Testis (tissue), 3 donors: ENCODE measurements around the gene KPNB1. TPM values are rescaled to one million over a fixed set of nuclear protein-coding genes. Genes with fewer than 3 reads are reported as not detected.

Experiments
- DNase-seq: peaks from one replicate; pipeline ENCODE4 v3.0.0-alpha.2; 2019
- H3K27ac ChIP-seq, 2 donors: fragments of 200-600 bp; sonication (generic); one replicate each; pipeline ENCODE4 v1.5.1; 2019
- H3K27me3 ChIP-seq: fragments of 200-600 bp; sonication (generic); one replicate; pipeline ENCODE4 v1.5.1; 2019
- H3K36me3 ChIP-seq: fragments of 200-600 bp; sonication (generic); one replicate; pipeline ENCODE4 v1.5.1; 2017; ENCODE audit warnings: low read depth; ENCODE audit errors: missing control alignments
- H3K4me1 ChIP-seq: fragments of 200-600 bp; sonication (generic); one replicate; pipeline ENCODE4 v1.5.1; 2019
- H3K4me3 ChIP-seq, 2 donors: fragments of 200-600 bp; sonication (generic); one replicate each; pipeline ENCODE4 v1.5.1; 2017 to 2019
- H3K9me3 ChIP-seq: fragments of 200-600 bp; sonication (generic); one replicate; pipeline ENCODE4 v1.5.1; 2017
- POLR2A ChIP-seq: fragments of 450-650 bp; IDR thresholded peaks from one replicate; pipeline ENCODE4 v1.6.1; 2017; ENCODE audit warnings: antibody characterized with exemption, mild to moderate bottlenecking, moderate library complexity
- WGBS, 2 donors: methylation state at CpG; one replicate each; pipeline ENCODE4 v1.1.5; 2018; 5-methylcytosine and 5-hydroxymethylcytosine counted together
- intact Hi-C: fragments of 100-400 bp; cut with DNase I; formaldehyde crosslinking; loops from one replicate; pipeline ENCODE4 v1.15.1; 2023; ENCODE audit warnings: low total_unique reads
- polyA plus RNA-seq: library from polyadenylated mRNA; stranded (reverse); fragments of 350-450 nt; fragmentation: Illumina TruSeq; extraction: RNeasy Lipid Tissue Mini Kit (QIAGEN cat#74804); gene quantifications from one replicate; pipeline ENCODE4 v1.2.3, GENCODE V29; 2014; ENCODE audit warnings: low read depth, low replicate concordance; ENCODE audit not compliant: insufficient read depth
- total RNA-seq, 2 donors: library from RNA; depleted of rRNA; stranded (reverse); fragments of >200 nt; gene quantifications; one replicate each; pipeline ENCODE4 v1.2.3, GENCODE V29; 2016
- TF ChIP-seq, protein P1 (sequence below), 3 experiments: fragments of 450-650 bp in 2 of 3; fragments of 200-600 bp in 1 of 3; sonication (generic) in 1 of 3; IDR thresholded peaks; one replicate each; pipeline ENCODE4 v1.5.1; 2016 to 2019; ENCODE audit warnings: antibody characterized with exemption in 3 of 3, mild to moderate bottlenecking in 2 of 3, moderate library complexity in 1 of 3

The KPNB1 gene
- total and polyA plus RNA-seq, 3 donors from 2014 or later = 262 to 391 (median 299) TPM

DNA sequence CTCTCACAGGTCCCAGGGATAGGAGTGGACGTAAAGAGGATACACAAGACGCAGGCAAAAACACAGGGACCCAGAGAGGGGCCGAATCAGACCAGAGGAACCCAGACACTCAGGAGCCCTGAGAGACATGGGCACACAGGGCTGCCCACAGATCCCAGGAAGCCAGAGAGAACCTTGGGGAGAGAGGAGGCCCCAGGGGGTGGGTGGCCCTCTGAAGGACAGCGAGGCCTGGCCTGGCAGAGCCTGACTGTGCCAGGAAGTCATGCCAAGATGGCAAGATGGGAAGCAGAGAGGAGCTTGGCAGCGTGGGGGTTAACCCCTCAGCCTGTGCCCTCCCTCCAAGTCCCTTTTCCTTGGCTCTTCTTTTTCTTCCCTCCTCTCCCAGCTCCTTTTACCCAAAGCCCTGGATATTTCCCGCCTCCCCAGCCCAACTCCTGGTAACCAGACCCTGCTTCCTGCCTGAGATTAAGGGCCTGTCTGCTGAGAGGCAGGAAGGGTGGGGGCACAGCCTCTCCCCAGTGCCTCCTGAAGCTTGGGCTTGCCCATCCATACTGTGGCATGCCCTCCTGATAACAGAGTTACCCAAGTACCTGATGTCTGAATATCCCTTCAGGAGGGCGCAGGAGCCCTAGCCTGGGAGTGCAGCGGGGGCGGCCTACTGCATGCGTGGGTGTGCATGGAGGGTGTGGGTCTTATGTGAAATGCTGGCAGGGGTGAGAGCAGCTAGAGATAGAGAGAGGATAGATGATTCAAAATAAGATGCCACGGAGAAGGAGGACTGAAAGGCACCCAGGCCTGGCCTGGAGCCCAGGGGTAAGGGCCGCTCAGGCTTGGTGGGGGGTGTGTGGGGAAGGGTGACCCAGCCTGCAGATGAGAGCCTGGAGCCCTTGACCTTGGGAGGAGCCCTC lies 77.3 kb downstream of the KPNB1 start:
- intact Hi-C loops = no loop called here
- Histone ChIP-seq H3K27ac (no peak overlapping the region), H3K4me3 (no peak overlapping the region), H3K9me3 (no peaks in the 10 kb centered on the region), H3K4me1 (no peaks in the 10 kb centered on the region), H3K36me3 (no peaks in the 10 kb centered on the region), H3K27me3 (no peaks in the 10 kb centered on the region)
- WGBS, 2 donors = 74 to 80% methylated on average over 12 of the region's 12 CpGs
- DNase-seq = no peak
- TF ChIP-seq, protein P1, sequence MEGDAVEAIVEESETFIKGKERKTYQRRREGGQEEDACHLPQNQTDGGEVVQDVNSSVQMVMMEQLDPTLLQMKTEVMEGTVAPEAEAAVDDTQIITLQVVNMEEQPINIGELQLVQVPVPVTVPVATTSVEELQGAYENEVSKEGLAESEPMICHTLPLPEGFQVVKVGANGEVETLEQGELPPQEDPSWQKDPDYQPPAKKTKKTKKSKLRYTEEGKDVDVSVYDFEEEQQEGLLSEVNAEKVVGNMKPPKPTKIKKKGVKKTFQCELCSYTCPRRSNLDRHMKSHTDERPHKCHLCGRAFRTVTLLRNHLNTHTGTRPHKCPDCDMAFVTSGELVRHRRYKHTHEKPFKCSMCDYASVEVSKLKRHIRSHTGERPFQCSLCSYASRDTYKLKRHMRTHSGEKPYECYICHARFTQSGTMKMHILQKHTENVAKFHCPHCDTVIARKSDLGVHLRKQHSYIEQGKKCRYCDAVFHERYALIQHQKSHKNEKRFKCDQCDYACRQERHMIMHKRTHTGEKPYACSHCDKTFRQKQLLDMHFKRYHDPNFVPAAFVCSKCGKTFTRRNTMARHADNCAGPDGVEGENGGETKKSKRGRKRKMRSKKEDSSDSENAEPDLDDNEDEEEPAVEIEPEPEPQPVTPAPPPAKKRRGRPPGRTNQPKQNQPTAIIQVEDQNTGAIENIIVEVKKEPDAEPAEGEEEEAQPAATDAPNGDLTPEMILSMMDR (IDR thresholded peaks at IDR 0.05) = no peak
- TF ChIP-seq POLR2A = no peak

DNA sequence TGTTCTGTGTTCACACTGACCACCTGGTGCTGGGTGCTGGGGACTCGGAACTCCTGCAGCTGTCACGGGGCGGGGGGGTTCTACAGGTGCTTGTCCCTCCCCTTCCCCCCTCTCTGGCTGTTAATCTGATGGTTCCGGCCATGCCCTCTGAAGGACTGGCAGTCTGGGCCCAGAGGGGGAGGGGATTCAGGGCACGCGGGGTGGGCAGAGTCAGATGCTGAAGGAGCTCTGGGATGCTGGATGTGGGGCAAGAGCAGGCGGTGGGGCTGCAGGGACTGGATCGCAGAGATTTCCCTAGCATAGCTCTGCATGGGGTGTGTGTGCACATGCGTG lies 78.0 kb downstream of the KPNB1 start:
- no peak overlapping the region for H3K4me3 ChIP-seq
- no peak for DNase-seq
- peaks cover 1% of the 10 kb centered on the region for H3K4me1 ChIP-seq
- no peaks in the 10 kb centered on the region for H3K27me3 ChIP-seq
- no peaks in the 10 kb centered on the region for H3K36me3 ChIP-seq
- no peak for TF ChIP-seq POLR2A
- TF ChIP-seq, protein P1 (IDR thresholded peaks at IDR 0.05) = no peak
- no peaks in the 10 kb centered on the region for H3K9me3 ChIP-seq
- intact Hi-C loops = no loop called here
- WGBS, 2 donors = 58 to 88% methylated on average over 5 to 9 of the region's 9 CpGs
- H3K27ac ChIP-seq = no peak overlapping the region

DNA sequence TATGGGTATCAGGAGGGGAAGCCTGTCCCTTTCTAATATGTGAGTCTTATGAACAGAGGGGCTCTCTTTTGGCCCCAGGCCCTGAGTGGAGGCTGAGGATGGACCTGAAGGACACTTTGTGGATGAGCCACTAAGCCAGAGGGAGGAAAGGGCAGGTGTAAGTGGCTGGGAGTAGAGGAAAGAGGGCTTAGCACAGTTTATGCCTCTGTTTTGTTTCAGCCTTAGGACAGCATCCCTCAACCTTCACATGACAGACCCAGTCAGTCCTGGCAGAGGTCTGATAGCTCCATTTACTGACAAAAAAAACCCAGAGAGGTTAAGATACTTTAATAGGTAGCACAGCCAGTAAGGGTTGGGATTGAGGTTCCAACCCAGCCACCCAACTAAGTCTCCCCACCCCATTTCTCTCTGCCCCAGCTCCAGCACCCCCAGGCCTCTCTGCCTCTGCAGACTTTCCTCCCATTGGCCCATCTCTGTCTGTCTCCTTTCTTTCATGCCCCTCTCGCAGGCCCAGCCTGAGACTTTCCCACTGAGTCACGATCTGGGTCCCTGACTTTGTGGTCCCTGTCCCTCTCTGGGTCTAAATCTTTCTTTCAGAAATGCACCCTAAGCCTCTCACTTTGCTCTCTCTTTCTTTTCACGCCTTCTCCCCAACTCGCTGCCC lies 78.6 kb downstream of the KPNB1 start:
- 84 to 90% methylated on average over 4 of the region's 4 CpGs for WGBS, 2 donors
- Histone ChIP-seq H3K4me3 (no peak overlapping the region), H3K36me3 (no peaks in the 10 kb centered on the region), H3K9me3 (no peaks in the 10 kb centered on the region), H3K27ac (no peak overlapping the region), H3K4me1 (peaks cover 4% of the 10 kb centered on the region), H3K27me3 (no peaks in the 10 kb centered on the region)
- no peak for TF ChIP-seq POLR2A
- intact Hi-C loops = no loop called here
- no peak for DNase-seq

DNA sequence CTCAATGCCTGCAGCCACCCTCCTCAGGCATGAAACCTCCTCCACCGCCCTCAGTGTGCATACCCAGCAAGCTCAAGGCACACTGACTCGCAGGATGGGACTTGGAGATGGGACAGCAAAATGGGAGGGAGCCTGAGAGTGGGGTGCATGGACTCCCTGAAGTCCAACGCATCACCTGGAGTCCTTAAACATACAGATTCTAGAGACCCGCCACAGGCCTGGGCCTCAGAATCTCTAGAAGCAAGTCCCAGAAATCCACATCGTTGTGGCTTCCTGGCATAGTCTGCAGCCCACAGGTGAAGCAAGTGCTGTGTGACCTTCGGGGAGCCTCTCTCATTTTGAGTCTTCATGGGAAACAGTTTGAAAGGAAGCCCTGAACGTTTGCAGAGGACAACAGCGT lies 79.8 kb downstream of the KPNB1 start:
- Histone ChIP-seq H3K27ac (no peak overlapping the region), H3K9me3 (no peaks in the 10 kb centered on the region), H3K4me3 (no peak overlapping the region), H3K27me3 (no peaks in the 10 kb centered on the region), H3K36me3 (no peaks in the 10 kb centered on the region), H3K4me1 (peaks cover 4% of the 10 kb centered on the region)
- DNase-seq = no peak
- 78 to 81% methylated on average over 6 to 8 of the region's 8 CpGs for WGBS, 2 donors
- intact Hi-C loops = no loop called here
- TF ChIP-seq POLR2A = no peak
- TF ChIP-seq, protein P1 (IDR thresholded peaks at IDR 0.05) = no peak

DNA sequence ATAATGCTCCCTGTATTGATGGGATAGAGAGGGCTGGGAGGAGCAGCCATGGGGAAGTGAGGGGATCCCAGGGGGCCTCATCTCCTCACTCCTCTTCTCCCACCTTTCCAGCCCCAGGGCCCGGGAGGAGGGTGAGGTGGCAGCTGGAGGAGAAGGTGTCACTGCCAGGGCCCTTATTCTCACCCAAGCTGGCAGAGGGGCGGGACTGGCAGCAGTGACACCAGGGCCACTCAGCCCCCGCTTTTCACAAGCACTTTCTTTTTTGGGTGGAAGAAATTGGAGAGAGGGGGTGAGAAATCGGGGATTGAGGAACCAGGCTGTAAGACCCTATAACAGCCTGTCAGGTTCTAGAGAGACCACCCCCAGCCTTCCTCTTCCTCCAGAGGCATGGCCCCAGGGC lies 81.0 kb downstream of the KPNB1 start:
- H3K27ac ChIP-seq = no peak overlapping the region
- H3K36me3 ChIP-seq = no peaks in the 10 kb centered on the region
- H3K4me1 ChIP-seq = peaks cover 4% of the 10 kb centered on the region
- no peak overlapping the region for H3K4me3 ChIP-seq
- WGBS, 2 donors = 90 to 94% methylated on average over 3 to 4 of the region's 4 CpGs
- no peak for DNase-seq
- TF ChIP-seq, protein P1 (IDR thresholded peaks at IDR 0.05) = no peak
- TF ChIP-seq POLR2A = no peak
- H3K27me3 ChIP-seq = no peaks in the 10 kb centered on the region
- intact Hi-C loops = no loop called here
- H3K9me3 ChIP-seq = no peaks in the 10 kb centered on the region
